ENCODE results near the gene ACTA1. TPM values are rescaled to one million over a fixed set of nuclear protein-coding genes. Genes with fewer than 3 reads are reported as not detected.

Gene ACTA1
- total and polyA plus RNA-seq, 9 of the 15 experiments (the other 6 are each of a cell fraction or from before 2014, with no cell fraction given) = 0.07 to 0.36 TPM; not detected in 7

- TF ChIP-seq REST (IDR thresholded peaks at IDR 0.05; ENCODE audit: borderline replicate concordance) (no peak), REST (CRISPR knock-in tag; IDR thresholded peaks at IDR 0.05; ENCODE audit: low read depth) (no peak), VEZF1 (CRISPR knock-in tag; IDR thresholded peaks at IDR 0.05) (no peak), ZNF133 (CRISPR knock-in tag; IDR thresholded peaks at IDR 0.05) (no peak), ZNF398 (CRISPR knock-in tag; IDR thresholded peaks at IDR 0.05) (no peak), CHAMP1 (IDR thresholded peaks at IDR 0.05) (no peak), PML (IDR thresholded peaks at IDR 0.05; ENCODE audit: low read length) (no peak), SNRNP70 (optimal IDR thresholded peaks at IDR 0.05; ENCODE audit: low read depth, low read length) (no peak)
Measured at GRCh38 chr1:229471175-229471574, 37.3 kb upstream of the ACTA1 start (continued).

Data from K562 (cell line).